Stimulated activated CD8-positive, alpha-beta memory T cell treated with anti-CD3 and anti-CD28 coated beads, Interleukin-12 subunit alpha, Interleukin-12 subunit beta, amount 100 ng/mL, for 4 hours (primary cell): ENCODE data around the gene UNC45A.

ENCODE experiments used
- DNase-seq: peaks from one replicate; pipeline ENCODE4 v3.0.0-alpha.2; 2020; ENCODE audit warnings: low read depth

UNC45A gene

DNA sequence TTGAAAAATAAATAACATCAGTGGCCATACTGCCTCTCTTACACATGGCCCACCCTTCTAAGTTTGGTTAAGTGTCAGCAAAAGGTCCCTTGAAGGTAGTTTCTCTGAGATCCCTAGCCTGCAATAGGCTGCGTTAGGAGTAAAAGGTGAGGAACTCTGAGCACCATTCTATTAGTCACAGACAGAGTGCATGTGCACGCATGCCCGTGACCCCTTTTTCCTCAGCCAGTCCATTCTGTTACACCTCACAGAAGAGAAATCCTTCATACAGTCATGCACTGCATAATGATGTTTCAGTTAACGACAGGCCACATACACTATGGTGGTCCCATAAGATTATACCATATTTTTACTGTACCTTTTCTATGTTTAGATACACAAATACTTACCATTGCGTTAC, 32.1 kb downstream of the UNC45A start:
- DNase-seq, result no peak

GRCh38 chr15:90968434-90968833, 33.3 kb downstream of the UNC45A start:
- DNase-seq, result no peak

DNA sequence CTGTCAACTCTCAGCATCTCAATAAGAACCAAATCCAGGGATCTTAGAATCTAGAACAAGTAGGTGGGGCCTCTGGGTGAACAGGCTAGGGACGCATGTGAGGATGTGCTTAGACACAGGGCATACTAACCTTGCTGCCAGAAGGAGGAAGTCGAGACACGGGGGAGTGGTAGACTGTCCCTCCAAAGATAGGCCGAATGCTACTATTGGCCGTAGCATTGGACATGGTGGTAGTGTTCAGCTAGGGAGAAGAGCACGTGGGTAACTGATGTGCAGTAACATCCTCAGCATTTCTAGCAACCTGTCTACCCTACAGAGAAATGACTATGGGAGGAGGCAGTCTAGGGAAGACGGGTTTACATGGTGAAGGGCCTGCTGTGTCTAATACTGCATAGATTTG, 35.2 kb downstream of the UNC45A start:
- DNase-seq, result no peak

DNA sequence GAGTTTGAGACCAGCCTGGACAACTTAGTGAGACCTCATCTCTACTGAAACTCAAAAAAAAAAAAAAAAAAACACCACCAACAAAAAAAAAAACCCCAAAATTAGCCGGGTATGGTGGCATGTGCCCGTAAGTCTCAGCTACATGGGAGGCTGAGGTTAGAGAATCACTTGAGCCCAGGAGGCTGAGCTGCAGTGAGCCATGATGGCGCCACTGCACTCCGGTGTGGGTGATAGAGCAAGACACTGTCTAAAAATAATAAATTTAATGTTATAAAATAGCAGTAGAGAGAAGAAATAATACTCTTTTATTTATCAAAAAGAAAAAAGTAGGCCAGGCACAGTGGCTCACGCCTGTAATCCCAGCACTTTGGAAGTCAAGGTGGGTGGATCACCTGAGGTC, 37.0 kb downstream of the UNC45A start:
- no peak for DNase-seq

DNA sequence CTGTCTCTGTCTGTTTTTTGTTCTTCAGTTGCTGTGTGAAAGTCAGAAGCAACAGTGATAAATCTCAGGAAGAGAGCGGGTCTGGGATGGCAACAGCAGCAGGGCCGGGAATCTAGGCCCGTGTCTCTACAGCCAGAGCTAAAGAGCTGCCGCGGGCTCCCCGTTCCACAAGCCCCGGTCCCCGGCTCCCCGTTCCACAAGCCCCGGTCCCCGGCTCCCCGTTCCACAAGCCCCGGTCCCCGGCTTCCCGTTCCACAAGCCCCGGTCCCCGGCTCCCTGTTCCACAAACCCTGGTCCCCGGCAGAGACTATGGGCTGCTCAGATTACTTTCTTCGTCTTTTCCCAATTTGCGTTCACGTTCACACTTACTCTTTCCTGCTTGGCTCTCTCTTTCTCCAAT, 39.1 kb downstream of the UNC45A start:
- no peak for DNase-seq

- DNase-seq, result no peak
Measured at GRCh38 chr15:90979582-90979981, 44.5 kb downstream of the UNC45A start.

DNA sequence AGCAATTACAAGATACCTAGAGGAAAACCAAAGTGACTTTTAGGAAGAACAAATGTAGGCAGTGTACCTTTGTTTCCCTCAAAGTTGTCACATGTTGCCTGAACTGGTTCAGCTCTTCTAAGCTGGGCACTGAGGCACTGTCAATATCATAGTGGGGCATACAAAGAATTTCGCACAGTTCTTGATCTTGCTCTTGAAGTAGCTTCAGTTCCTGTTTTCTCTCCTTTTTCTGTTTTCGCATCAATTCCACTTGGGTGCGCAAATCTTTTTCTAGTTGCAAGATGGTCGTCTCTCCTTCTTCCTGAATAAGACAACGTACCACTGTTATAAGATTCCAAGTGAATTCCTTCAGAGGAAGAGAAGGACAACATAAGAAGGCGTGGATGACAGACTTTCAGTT, 46.6 kb downstream of the UNC45A start:
- DNase-seq, result no peak

DNA sequence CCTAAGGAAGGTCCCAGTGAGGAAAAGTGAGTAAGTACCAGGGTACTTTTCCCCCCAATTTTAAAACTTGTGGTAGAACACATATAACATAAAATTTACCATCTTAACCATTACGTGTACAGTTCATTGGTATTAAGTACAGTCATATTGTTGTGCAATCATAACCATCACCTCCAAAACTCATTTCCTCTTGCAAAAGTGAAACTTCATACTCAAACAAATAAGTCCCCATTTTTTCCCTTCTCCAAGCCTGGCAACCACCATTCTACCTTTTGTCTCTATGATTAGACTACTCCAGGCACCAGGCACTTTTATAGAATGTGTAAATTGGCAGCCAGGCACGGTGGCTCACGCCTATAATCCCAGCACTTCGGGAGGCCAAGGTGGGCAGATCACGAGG, 47.0 kb downstream of the UNC45A start:
- DNase-seq, result no peak

GRCh38 chr15:90986790-90987507, 51.9 kb downstream of the UNC45A start:
- no peak for DNase-seq

- no peak for DNase-seq
Measured at GRCh38 chr15:90987561-90988141, 52.6 kb downstream of the UNC45A start.

- no peak for DNase-seq
Measured at GRCh38 chr15:90988296-90988695, 53.2 kb downstream of the UNC45A start.

GRCh38 chr15:90989040-90989768, 54.1 kb downstream of the UNC45A start:
- no peak for DNase-seq

DNA sequence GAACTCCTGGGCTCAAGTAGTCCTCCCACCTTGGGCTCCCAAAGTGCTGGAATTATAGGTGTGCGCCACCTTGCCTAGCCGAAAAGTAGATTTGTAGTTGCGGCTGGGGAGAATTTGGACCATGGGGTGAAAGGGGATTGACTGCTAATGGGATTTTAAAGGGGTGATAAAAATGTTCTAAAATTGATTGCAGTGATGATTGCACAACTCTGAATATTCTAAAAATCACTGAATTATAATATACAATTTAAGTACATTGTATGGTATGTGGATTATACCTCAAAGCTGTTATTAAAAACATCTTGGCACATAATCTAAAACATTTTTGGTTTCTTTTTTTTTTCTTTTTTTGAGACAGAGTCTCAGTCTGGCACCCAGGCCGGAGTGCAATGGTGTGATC, 55.4 kb downstream of the UNC45A start:
- no peak for DNase-seq

GRCh38 chr15:90991587-90992285, 56.7 kb downstream of the UNC45A start:
- DNase-seq, result no peak

DNA sequence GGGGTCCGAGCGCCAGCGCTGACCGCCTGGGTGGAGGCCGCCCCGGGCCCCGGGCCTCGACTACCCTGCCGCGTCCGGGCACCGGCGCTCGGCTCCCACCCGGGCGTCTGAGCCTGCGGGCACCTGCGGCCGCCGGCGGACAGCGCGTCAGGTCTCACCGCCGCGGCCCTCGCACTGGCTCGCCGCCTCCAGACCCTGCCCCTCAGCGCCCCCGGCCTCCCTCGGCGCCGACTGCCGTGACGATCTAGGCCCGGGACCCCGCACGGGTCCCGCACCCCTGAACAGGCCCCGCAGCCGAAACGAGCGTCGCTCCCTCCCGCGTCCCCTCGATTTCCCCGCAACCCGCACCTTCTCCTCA, 59.0 kb downstream of the UNC45A start:
- DNase-seq, result peak; percentile 0

DNA sequence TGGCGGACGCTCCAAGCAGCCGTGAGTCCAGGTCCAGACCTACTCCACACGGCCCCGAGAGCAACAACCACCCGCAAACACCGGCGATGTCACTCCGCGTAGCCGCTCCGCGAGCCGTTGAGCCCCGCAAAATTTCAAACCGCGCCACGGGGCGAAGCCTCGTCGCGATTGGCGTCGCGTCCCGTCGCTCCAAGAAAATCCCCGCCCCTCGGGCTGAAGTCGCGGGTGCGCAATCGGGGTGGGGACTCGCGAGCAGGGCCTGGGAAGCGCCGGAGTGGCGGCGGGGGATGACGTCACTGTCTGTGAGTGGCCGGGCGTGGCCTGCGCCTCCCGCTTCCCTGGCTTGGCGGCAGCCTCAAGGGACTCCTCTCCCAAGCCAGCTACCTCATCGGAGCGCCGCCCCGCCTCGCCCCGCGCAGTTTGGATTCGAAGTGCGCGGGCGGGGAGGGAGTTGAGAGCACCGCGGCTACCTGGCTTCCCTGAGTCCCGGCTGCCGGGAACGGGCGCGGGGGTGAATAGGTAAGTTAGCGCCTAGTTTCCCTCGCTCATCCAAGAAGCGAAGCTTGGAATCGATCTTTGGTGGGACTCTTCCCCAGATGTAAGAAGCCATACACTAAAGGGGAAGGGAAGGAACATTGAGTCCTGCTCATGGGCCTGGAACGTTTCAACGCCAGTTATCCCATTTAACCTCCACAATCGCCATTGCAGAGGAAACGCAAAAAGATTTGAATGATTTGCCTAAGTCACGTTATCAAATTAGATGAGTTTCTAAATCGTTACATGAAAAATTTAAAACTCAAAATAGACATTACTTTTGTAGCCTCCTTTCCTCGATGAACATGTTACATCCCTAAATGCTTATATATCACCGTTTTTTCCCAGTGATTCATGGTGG, 59.6 kb downstream of the UNC45A start, which contains the start of gene PRC1:
Gene PRC1, minus strand, starts transcription at position 119 of the 895 bp plus-strand sequence. Its CDS starts 118 bp downstream, at position 1.
- DNase-seq, result peak; percentile 93

- DNase-seq, result no peak
Measured at GRCh38 chr15:90998737-90999136, 63.7 kb downstream of the UNC45A start.

DNA sequence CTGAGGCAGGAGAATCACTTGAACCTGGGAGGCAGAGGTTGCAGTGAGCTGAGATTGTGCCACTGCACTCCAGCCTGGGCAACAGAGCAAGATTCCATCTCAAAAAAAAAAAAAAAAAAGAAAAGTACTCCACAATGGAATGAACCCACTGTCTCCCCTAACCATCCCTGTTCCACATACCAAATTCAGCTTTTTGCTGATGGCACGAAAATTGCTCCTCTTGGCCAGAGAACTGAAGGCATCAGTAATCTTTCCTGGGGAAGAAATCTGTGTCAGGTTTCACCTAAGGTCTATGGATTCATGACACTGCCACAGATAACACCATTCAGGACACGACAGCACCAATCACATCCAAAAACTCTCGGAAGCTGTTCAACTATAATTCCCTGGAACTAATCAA, 66.1 kb downstream of the UNC45A start:
- no peak for DNase-seq
